Measurements from ENCODE around the gene PLPP3. TPM values are rescaled to one million over a fixed set of nuclear protein-coding genes. Genes with fewer than 3 reads are reported as not detected.

Gene PLPP3
- total RNA-seq, 4 donors from 2014 or later = 127 to 502 (median 297) TPM

- no peak for DNase-seq (ENCODE audit: low spot score)
- peak; percentile 55 for ATAC-seq (ENCODE audit: low FRiP score)
- TF ChIP-seq CTCF (IDR thresholded peaks at IDR 0.05) = no peak
These were observed 132.7 kb downstream of the PLPP3 start for GRCh38 chr1:56446531-56447098.

- TF ChIP-seq CTCF (IDR thresholded peaks at IDR 0.05) = no peak
- ATAC-seq (ENCODE audit: low FRiP score) (no peak), DNase-seq (ENCODE audit: low spot score) (no peak)
These were observed 134.3 kb downstream of the PLPP3 start for GRCh38 chr1:56444960-56445646.

Small RNA genes within 50 kb of the gene (small RNA-seq; reads per million reads assigned to genes)
- not detected for gene AC099789.1

Other genes starting within 250 kb of the PLPP3 start
- 1 to 10 TPM in 3 of 4 donors, under 1 TPM in 1; 0.96 to 3.0 (median 1.9) TPM for gene PRKAA2, start 65.8 kb upstream of the PLPP3 start, total RNA-seq
- gene FYB2, start 239.8 kb upstream of the PLPP3 start, total RNA-seq = not detected

All from omental fat pad (tissue), 4 donors.